ENCODE results near the gene RFESD. TPM values are rescaled to one million over a fixed set of nuclear protein-coding genes. Genes with fewer than 3 reads are reported as not detected.
"Not testable (repeated sequence)": the region's sequence is repeated elsewhere in the genome, so short reads cannot be mapped to it uniquely, and the experiment has no call there.

Gene RFESD
- polyA plus RNA-seq, 4 donors, result 4.3 to 5.9 (median 5.1) TPM

DNA sequence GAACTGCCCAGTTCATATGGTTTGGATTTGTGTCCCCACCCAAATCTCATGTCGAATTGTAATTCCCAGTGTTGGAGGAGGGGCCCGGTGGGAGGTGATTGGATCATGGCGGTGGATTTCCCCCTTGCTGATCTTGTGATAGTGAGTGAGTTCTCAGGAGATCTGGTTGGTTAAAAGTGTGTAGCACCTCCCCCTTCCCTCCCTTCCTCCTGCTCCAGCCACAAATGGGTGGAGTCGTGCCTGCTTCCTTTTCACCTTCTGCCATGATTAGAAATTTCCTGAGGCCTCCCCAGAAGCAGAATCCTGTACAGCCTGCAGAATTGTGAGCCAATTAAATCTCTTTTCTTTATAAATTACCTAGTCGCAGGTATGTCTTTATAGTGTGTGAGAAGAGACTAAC is 59.6 kb downstream of the RFESD start:
- not testable (repeated sequence) for DNase-seq (ENCODE audit: low read depth in 4 of 4, low spot score in 3 of 4)

- DNase-seq (ENCODE audit: low read depth in 4 of 4, low spot score in 3 of 4), result no peak
Observed at GRCh38 chr5:95707055-95707454, 60.5 kb downstream of the RFESD start.

Other genes with a start within 250 kb of the RFESD start
- 10 to 100 TPM; 70.0 to 99.9 (median 90.3) TPM for gene SKIC3, start 91.8 kb upstream of the RFESD start, polyA plus RNA-seq (ENCODE audit: insufficient read length in 4 of 4)
- 10 to 100 TPM; 15.1 to 16.8 (median 15.8) TPM for gene ARSK, start 91.7 kb upstream of the RFESD start, polyA plus RNA-seq (ENCODE audit: insufficient read length in 4 of 4)
- under 1 TPM in 1 of 4 donors, not detected in 3; 0.11 TPM for gene GPR150, start 26.7 kb upstream of the RFESD start, polyA plus RNA-seq (ENCODE audit: insufficient read length in 4 of 4)
- 1 to 10 TPM; 1.6 to 2.0 (median 1.7) TPM for gene SPATA9, start 36.2 kb downstream of the RFESD start, polyA plus RNA-seq (ENCODE audit: insufficient read length in 4 of 4)
- 10 to 100 TPM; 62.0 to 88.7 (median 81.6) TPM for gene RHOBTB3, start 84.6 kb downstream of the RFESD start, polyA plus RNA-seq (ENCODE audit: insufficient read length in 4 of 4)
- gene GLRX, start 175.9 kb downstream of the RFESD start, polyA plus RNA-seq (ENCODE audit: insufficient read length in 4 of 4), result 10 to 100 TPM; 15.2 to 59.4 (median 51.4) TPM